Spinal cord (tissue), 10 donors: ENCODE measurements around the gene LAMTOR2. TPM values are rescaled to one million over a fixed set of nuclear protein-coding genes. Genes with fewer than 3 reads are reported as not detected.

Source experiments
- DNase-seq, 6 donors: peaks; one replicate each; pipeline versions ENCODE4 v3.0.0 to v3.0.0-alpha.2; 2013 to 2015; ENCODE audit warnings: low spot score in 6 of 6, low read depth in 4 of 6
- H3K27ac ChIP-seq: one replicate; pipeline ENCODE4 v1.5.1; 2013; ENCODE audit warnings: low read depth, low read length, control low read depth
- H3K27me3 ChIP-seq: one replicate; pipeline ENCODE4 v1.6.1; 2013; ENCODE audit warnings: low read length; ENCODE audit not compliant: control insufficient read depth, insufficient read depth
- H3K36me3 ChIP-seq: one replicate; pipeline ENCODE4 v1.6.1; 2013; ENCODE audit warnings: low read length; ENCODE audit not compliant: control insufficient read depth, insufficient read depth
- H3K4me1 ChIP-seq: one replicate; pipeline ENCODE4 v1.6.1; 2013; ENCODE audit warnings: low read length; ENCODE audit not compliant: control insufficient read depth, insufficient read depth
- H3K4me3 ChIP-seq: one replicate; pipeline ENCODE4 v1.5.1; 2013; ENCODE audit warnings: low read depth, low read length, control low read depth
- H3K9me3 ChIP-seq: one replicate; pipeline ENCODE4 v1.6.1; 2013; ENCODE audit warnings: low read length; ENCODE audit not compliant: control insufficient read depth, insufficient read depth
- WGBS: methylation state at CpG from one replicate; pipeline ENCODE4 v1.1.5; 2013; ENCODE audit warnings: missing lambda C conversion rate; ENCODE audit not compliant: insufficient coverage; 5-methylcytosine and 5-hydroxymethylcytosine counted together
- polyA plus RNA-seq, 2 donors: library from polyadenylated mRNA; unstranded; fragments of 120-200 nt; gene quantifications; one replicate each; pipeline ENCODE4 v1.2.1, GENCODE V29; 2013; ENCODE audit not compliant: insufficient read length in 2 of 2
- total RNA-seq, 2 donors: library from RNA; depleted of rRNA in 1 of 2; stranded (reverse); fragments of 120-200 nt in 1 of 2; fragments of >200 nt in 1 of 2; gene quantifications; one replicate each; pipeline versions ENCODE4 v1.2.3 to v1.2.4, GENCODE V29; 2013 to 2014
- donor health status: healthy.

The LAMTOR2 gene
- total and polyA plus RNA-seq, 4 donors, result 34.9 to 76.8 (median 73.7) TPM

DNA sequence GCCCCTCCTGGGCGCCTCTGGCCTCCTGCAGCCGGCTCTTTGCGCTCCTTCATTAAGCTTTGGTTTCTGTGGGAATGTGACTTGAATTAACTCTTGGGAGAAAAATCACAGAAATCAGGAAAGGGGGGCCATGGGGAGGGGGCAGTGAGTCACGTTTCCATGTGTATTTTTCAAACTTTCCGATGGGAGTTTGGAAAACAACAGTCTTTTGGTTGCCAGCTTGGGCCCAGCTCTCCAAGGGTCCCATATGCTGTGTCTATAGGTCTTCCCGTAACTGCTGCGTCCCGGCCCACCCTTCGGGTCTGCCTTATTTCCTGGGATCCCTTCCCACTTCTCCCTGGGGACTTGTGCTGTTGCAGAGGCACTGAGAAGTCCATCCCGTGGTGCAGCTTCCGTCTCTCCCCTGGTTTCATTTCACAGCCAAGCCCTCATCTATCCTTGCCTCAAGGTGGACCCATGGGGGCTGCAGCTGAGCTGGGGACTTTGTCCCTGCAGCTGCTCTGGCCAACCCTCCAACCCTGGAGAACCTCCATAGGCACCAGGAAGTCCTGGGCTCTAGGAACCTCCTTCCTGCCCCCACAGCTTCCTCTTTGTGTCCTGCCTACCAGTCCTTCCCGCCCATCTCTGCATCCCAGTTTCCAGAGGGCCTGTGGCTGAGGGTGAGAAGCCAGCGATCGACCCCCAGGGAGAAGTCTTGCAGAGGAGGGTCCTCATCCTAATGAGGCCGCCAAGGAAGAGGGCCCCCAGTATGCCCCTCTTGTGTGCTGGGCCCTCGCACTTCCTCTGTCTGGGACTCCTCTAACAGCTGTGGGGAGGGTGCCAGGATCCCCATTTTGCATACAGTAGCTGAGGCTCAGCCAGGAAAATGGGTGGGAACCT lies 48.3 kb downstream of the LAMTOR2 start:
- H3K27ac ChIP-seq, result peak overlapping the region; percentile 90

DNA sequence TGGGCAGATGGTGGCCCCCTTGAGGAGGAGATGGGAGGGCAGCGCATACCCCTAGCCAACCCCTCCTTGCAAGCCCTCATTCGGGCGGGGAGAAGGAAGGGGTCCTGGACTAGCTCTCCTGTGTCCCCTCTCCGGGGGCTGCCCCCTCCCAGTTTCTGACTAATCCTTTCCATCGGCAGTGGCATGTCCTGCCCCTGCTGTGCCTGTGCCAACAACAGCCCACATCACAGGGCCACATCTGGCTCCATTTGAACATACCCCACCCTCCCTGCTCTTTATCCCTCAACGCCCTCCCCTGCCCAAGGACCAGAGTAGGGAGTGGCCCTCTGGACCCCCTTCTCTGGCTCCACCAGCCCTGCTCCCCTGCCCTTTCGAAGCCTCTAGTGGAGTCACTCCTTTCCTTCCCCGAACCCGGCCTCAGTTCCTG lies 49.0 kb downstream of the LAMTOR2 start:
- H3K36me3 ChIP-seq, result peaks cover 26% of the 10 kb centered on the region
- H3K9me3 ChIP-seq, result no peaks in the 10 kb centered on the region
- peak overlapping the region; percentile 90 for H3K27ac ChIP-seq
- 57% methylated on average over 5 of the region's 9 CpGs for WGBS
- peak in 1 of 6 donors; percentile 23 for DNase-seq
- H3K27me3 ChIP-seq, result no peaks in the 10 kb centered on the region
- no peak overlapping the region for H3K4me3 ChIP-seq
- H3K4me1 ChIP-seq, result peaks cover 69% of the 10 kb centered on the region

More for the DNA sequence above, 48.3 kb downstream of the LAMTOR2 start:
- no peak overlapping the region for H3K4me3 ChIP-seq
- WGBS, result 75% methylated on average over 12 of the region's 16 CpGs
- H3K36me3 ChIP-seq, result peaks cover 26% of the 10 kb centered on the region
- no peak for DNase-seq
- H3K4me1 ChIP-seq, result peaks cover 69% of the 10 kb centered on the region
- no peaks in the 10 kb centered on the region for H3K27me3 ChIP-seq
- no peaks in the 10 kb centered on the region for H3K9me3 ChIP-seq

DNA sequence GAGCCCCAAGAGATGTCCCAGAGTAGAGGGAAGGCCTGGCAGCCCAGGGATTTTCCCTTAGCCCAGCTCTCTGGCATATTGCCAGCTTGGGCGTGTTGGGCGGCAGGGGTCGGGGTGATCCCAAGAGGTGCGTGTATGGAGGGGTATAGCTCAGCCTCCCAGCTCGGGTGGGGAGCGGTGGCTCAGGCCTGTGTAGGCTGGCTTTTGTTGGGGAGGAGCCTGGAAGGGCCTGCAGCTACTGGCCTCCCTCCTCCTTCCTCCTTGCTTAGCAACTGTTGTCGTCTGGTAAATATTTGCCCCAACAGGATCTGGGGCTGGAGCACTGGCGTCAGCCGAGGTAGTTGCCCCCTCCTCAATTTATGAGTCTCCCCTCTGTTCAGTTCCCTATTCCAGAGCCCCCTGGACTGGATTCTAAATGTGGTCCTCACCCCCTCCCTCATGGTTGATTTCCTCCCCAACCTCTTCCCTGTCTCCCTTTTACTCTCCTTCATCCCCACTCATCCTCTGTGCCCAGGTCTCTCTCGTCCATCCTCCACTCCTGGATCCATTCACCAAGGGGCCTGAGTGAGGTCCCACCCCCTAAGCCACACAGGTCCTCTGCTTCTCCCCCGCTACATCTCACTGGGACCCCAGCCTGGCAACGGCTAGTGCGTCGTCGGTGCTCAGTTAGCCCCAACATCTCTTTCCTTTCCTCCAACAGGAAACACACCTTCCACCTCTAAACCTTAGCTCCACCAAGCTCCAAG lies 49.7 kb downstream of the LAMTOR2 start:
- peak in 2 of 6 donors; percentile 72 to 79 for DNase-seq
- WGBS, result 32% methylated on average over 10 of the region's 15 CpGs
- H3K27ac ChIP-seq, result peak overlapping the region; percentile 90
- H3K27me3 ChIP-seq, result no peaks in the 10 kb centered on the region
- H3K36me3 ChIP-seq, result peaks cover 25% of the 10 kb centered on the region
- H3K4me3 ChIP-seq, result no peak overlapping the region
- H3K4me1 ChIP-seq, result peaks cover 64% of the 10 kb centered on the region
- H3K9me3 ChIP-seq, result no peaks in the 10 kb centered on the region

DNA sequence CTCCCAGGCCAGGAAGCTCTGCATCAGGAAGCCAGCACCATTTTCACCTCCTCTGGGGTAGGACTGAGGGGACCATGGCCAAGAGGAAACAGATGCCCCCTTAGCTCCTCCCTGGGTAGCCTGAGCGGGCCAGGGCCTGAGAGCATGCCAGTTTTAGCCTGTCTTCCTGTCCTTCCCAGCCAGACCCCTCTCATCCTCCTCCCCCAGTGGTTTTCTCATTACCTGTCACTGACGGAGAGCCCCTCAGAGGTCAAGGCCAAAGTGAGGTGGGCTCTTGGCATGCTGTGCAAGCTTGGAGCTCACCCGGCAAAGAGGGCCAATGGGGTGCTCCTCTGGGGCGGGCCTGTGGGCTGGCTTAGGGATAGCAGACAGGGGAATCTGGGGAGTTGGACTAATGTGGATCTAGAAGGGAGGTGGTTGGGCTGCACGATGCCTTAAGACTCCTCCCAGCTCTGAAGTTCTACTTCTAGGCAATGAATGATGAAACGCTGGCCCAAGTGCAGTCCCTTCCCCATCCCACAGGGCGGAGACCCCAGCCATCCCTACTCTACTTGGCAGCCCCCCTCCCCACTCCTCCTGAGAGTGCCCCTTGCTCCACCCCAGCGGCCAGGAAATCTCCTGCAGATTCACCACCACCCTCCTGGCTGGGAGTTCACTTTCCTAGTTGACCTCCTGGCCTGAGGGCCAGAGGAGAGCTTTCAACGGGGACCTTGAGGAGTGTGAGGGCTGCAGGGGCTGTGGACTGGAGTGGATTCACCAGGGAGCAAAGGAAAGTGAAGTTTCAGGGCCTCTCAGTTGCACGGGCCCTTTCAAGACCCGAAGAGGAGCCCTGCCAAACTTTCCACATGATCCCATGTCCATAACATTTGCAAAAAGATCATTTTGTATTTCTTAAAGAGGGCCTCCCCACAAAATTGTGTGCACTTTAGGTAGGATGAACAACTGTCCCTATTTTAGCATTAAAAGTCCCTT lies 50.6 kb downstream of the LAMTOR2 start:
- peak in 1 of 6 donors; percentile 30 for DNase-seq
- H3K36me3 ChIP-seq, result peaks cover 26% of the 10 kb centered on the region
- H3K4me3 ChIP-seq, result no peak overlapping the region
- peaks cover 64% of the 10 kb centered on the region for H3K4me1 ChIP-seq
- 63% methylated on average over 4 of the region's 11 CpGs for WGBS
- H3K27me3 ChIP-seq, result no peaks in the 10 kb centered on the region
- H3K27ac ChIP-seq, result peak overlapping the region; percentile 90
- H3K9me3 ChIP-seq, result no peaks in the 10 kb centered on the region

DNA sequence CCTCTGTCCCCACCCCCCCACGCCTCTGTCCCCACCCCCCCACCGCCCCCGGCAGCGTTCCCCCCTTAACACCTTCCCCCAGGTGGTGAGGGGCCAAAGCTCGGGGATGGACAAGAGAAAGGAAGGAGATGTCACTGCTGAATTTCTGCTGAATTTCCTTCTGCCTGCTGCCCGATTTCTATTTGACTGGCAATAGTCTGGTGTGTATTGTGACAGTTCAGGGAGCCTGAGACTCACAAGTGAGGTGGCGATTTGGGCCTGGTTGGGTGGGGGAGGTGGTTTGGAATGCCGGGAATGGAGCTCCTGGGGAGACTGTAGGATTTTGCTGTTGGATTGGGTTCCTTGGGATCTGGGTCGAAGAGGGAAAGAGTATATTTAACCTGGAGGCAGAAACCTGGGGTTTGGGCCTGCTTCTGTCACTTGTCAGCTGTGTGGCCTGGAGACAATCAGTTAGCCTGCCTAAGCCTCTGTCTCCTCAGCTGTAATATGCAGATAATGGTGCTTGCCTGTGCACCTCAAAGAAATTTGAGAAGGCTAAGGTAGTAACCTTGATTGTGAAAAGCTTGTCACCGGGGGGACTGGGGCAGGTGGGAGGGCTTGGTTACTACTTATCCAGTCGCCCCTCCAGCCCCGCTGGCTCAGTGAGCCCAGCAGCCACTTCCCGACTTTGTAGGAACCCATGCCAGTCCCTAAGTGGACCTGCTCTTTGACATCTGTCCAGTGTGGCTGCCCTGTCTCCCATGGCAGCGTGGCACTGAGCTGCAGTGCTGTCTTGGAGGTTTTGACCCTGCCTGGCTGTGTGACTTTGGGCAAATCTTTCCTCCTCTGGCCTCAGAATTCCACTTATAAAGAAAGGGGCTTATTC lies 52.3 kb downstream of the LAMTOR2 start:
- Histone ChIP-seq H3K27me3 (no peaks in the 10 kb centered on the region), H3K36me3 (peaks cover 22% of the 10 kb centered on the region), H3K4me3 (peak overlapping the region; percentile 7), H3K27ac (peak overlapping the region; percentile 90), H3K9me3 (no peaks in the 10 kb centered on the region), H3K4me1 (peaks cover 57% of the 10 kb centered on the region)
- 41% methylated on average over 8 of the region's 14 CpGs for WGBS
- peak in 2 of 6 donors; percentile 54 to 60 for DNase-seq

DNA sequence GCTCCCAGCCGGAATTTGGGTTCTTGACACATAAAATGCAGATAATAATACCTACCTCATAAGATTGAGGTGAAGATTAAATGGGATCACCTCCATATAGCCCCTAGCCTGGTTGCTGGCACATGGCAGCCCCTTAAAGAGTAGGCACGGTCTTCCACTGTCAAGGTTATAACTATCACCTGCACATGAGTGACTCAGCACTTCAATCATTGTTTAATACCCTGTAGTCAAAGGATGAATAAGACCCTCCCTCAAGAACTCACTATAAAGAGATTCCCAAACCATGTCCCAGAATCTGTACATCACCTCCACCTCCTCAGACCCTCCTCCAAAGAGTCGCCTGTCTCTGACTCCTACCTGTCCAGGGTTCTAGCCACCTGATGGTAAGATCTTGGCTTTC lies 53.5 kb downstream of the LAMTOR2 start:
- 94% methylated on average over 1 of the region's 3 CpGs for WGBS
- Histone ChIP-seq H3K36me3 (peaks cover 15% of the 10 kb centered on the region), H3K27ac (no peak overlapping the region), H3K9me3 (no peaks in the 10 kb centered on the region), H3K27me3 (no peaks in the 10 kb centered on the region), H3K4me1 (peaks cover 54% of the 10 kb centered on the region), H3K4me3 (no peak overlapping the region)
- DNase-seq, result no peak

Other genes with a start within 250 kb of the LAMTOR2 start
- gene GON4L, start 197.6 kb upstream of the LAMTOR2 start, total RNA-seq, result 10 to 100 TPM; 44.8 to 51.1 TPM
- gene GON4L, start 197.6 kb upstream of the LAMTOR2 start, polyA plus RNA-seq, result 10 to 100 TPM; 42.2 to 56.7 TPM
- gene SYT11, start 195.2 kb upstream of the LAMTOR2 start, total RNA-seq, result 100 to 1,000 TPM; 118 to 384 TPM
- gene SYT11, start 195.2 kb upstream of the LAMTOR2 start, polyA plus RNA-seq, result 100 to 1,000 TPM; 266 to 310 TPM
- 10 to 100 TPM; 42.9 to 47.6 TPM for gene RIT1, start 143.4 kb upstream of the LAMTOR2 start, total RNA-seq
- gene RIT1, start 143.4 kb upstream of the LAMTOR2 start, polyA plus RNA-seq, result 10 to 100 TPM; 34.0 to 44.3 TPM
- 10 to 100 TPM; 31.5 to 40.1 TPM for gene KHDC4, start 120.4 kb upstream of the LAMTOR2 start, total RNA-seq
- gene KHDC4, start 120.4 kb upstream of the LAMTOR2 start, polyA plus RNA-seq, result 10 to 100 TPM; 42.3 to 53.5 TPM
- not detected for gene RXFP4, start 113.1 kb upstream of the LAMTOR2 start, total RNA-seq
- gene RXFP4, start 113.1 kb upstream of the LAMTOR2 start, polyA plus RNA-seq, result not detected
- gene ARHGEF2, start 76.2 kb upstream of the LAMTOR2 start, total RNA-seq, result 10 to 100 TPM; 62.1 to 64.6 TPM
- 10 to 100 TPM; 85.1 to 95.5 TPM for gene ARHGEF2, start 76.2 kb upstream of the LAMTOR2 start, polyA plus RNA-seq
- gene SSR2, start 33.8 kb upstream of the LAMTOR2 start, total RNA-seq, result 100 to 1,000 TPM; 187 to 313 TPM
- gene SSR2, start 33.8 kb upstream of the LAMTOR2 start, polyA plus RNA-seq, result 100 to 1,000 TPM; 186 to 225 TPM
- gene UBQLN4, start 984 bp upstream of the LAMTOR2 start, total RNA-seq, result 10 to 100 TPM; 20.5 to 27.1 TPM
- 10 to 100 TPM; 75.4 to 76.2 TPM for gene UBQLN4, start 984 bp upstream of the LAMTOR2 start, polyA plus RNA-seq
- under 1 TPM in 1 of 2 donors, not detected in 1; 0.39 TPM for gene RAB25, start 6.4 kb downstream of the LAMTOR2 start, total RNA-seq
- gene RAB25, start 6.4 kb downstream of the LAMTOR2 start, polyA plus RNA-seq, result 1 to 10 TPM; 1.1 to 1.2 TPM
- 10 to 100 TPM in 1 of 2 donors, 1 to 10 TPM in 1; 5.8 to 12.3 TPM for gene MEX3A, start 27.7 kb downstream of the LAMTOR2 start, total RNA-seq
- gene MEX3A, start 27.7 kb downstream of the LAMTOR2 start, polyA plus RNA-seq, result 10 to 100 TPM; 35.1 to 39.3 TPM
- gene LMNA, start 59.9 kb downstream of the LAMTOR2 start, total RNA-seq, result 100 to 1,000 TPM in 1 of 2 donors, 10 to 100 TPM in 1; 78.4 to 138 TPM
- gene LMNA, start 59.9 kb downstream of the LAMTOR2 start, polyA plus RNA-seq, result 10 to 100 TPM; 52.1 to 93.3 TPM
- 10 to 100 TPM in 1 of 2 donors, 1 to 10 TPM in 1; 8.2 to 15.9 TPM for gene SEMA4A, start 98.8 kb downstream of the LAMTOR2 start, total RNA-seq
- gene SEMA4A, start 98.8 kb downstream of the LAMTOR2 start, polyA plus RNA-seq, result 10 to 100 TPM; 32.2 to 42.0 TPM
- 10 to 100 TPM; 15.1 to 19.7 TPM for gene SLC25A44, start 139.3 kb downstream of the LAMTOR2 start, total RNA-seq
- 10 to 100 TPM; 40.6 to 43.0 TPM for gene SLC25A44, start 139.3 kb downstream of the LAMTOR2 start, polyA plus RNA-seq
- gene PMF1, start 158.2 kb downstream of the LAMTOR2 start, total RNA-seq, result 10 to 100 TPM; 32.6 to 70.6 TPM
- gene PMF1, start 158.2 kb downstream of the LAMTOR2 start, polyA plus RNA-seq, result 10 to 100 TPM; 54.9 to 64.8 TPM
- gene BGLAP, start 187.4 kb downstream of the LAMTOR2 start, total RNA-seq, result 1 to 10 TPM; 1.5 to 1.9 TPM
- gene BGLAP, start 187.4 kb downstream of the LAMTOR2 start, polyA plus RNA-seq, result 1 to 10 TPM; 2.3 to 5.6 TPM
- gene PAQR6, start 193.3 kb downstream of the LAMTOR2 start, total RNA-seq, result 10 to 100 TPM; 42.6 to 43.1 TPM
- 100 to 1,000 TPM; 191 to 206 TPM for gene PAQR6, start 193.3 kb downstream of the LAMTOR2 start, polyA plus RNA-seq
- 10 to 100 TPM; 37.2 to 50.9 TPM for gene SMG5, start 228.0 kb downstream of the LAMTOR2 start, total RNA-seq
- gene SMG5, start 228.0 kb downstream of the LAMTOR2 start, polyA plus RNA-seq, result 10 to 100 TPM; 71.5 to 79.8 TPM
- 1 to 10 TPM; 1.6 to 2.6 TPM for gene TMEM79, start 229.5 kb downstream of the LAMTOR2 start, total RNA-seq
- gene TMEM79, start 229.5 kb downstream of the LAMTOR2 start, polyA plus RNA-seq, result 1 to 10 TPM; 4.9 to 6.8 TPM
- gene GLMP, start 240.9 kb downstream of the LAMTOR2 start, total RNA-seq, result 10 to 100 TPM; 16.9 to 54.1 TPM
- gene GLMP, start 240.9 kb downstream of the LAMTOR2 start, polyA plus RNA-seq, result 10 to 100 TPM; 22.9 to 28.9 TPM
- under 1 TPM in 1 of 2 donors, not detected in 1; 0.50 TPM for gene VHLL, start 244.5 kb downstream of the LAMTOR2 start, total RNA-seq
- gene VHLL, start 244.5 kb downstream of the LAMTOR2 start, polyA plus RNA-seq, result under 1 TPM; 0.32 to 0.38 TPM